Measurements from ENCODE around the gene ETAA1. TPM values are rescaled to one million over a fixed set of nuclear protein-coding genes. Genes with fewer than 3 reads are reported as not detected.

Gene ETAA1
- total RNA-seq, 1 donor from 2014 or later = 13.6 TPM

GRCh38 chr2:67393237-67393636, 3.9 kb upstream of the ETAA1 start:
- TF ChIP-seq CTCF (IDR thresholded peaks at IDR 0.05) = no peak

GRCh38 chr2:67394734-67395133, 2.4 kb upstream of the ETAA1 start:
- Histone ChIP-seq H3K27me3 (ENCODE audit: low read depth) (no peaks in the 10 kb centered on the region), H3K4me1 (peaks cover 6% of the 10 kb centered on the region), H3K36me3 (no peaks in the 10 kb centered on the region), H3K27ac (no peak overlapping the region), H3K9me3 (no peaks in the 10 kb centered on the region), H3K4me3 (no peak overlapping the region)
- DNase-seq (no peak), ATAC-seq (no peak)
- TF ChIP-seq CTCF (IDR thresholded peaks at IDR 0.05) = no peak
- intact Hi-C loops (cut with DNase I) = no loop called here

More at GRCh38 chr2:67393237-67393636, 3.9 kb upstream of the ETAA1 start:
- DNase-seq (no peak), ATAC-seq (no peak)
- H3K4me3 ChIP-seq = no peak overlapping the region
- peaks cover 7% of the 10 kb centered on the region for H3K4me1 ChIP-seq
- no peak overlapping the region for H3K27ac ChIP-seq
- H3K36me3 ChIP-seq = no peaks in the 10 kb centered on the region
- no peaks in the 10 kb centered on the region for H3K9me3 ChIP-seq
- intact Hi-C loops (cut with DNase I) = no loop called here
- no peaks in the 10 kb centered on the region for H3K27me3 ChIP-seq (ENCODE audit: low read depth)

GRCh38 chr2:67399144-67399543, 2.0 kb downstream of the ETAA1 start:
- no peak overlapping the region for H3K27ac ChIP-seq
- H3K9me3 ChIP-seq = no peaks in the 10 kb centered on the region
- H3K36me3 ChIP-seq = peaks cover 16% of the 10 kb centered on the region
- H3K4me1 ChIP-seq = peaks cover 17% of the 10 kb centered on the region
- no peaks in the 10 kb centered on the region for H3K27me3 ChIP-seq (ENCODE audit: low read depth)
- TF ChIP-seq CTCF (IDR thresholded peaks at IDR 0.05) = no peak
- DNase-seq (no peak), ATAC-seq (no peak)
- no peak overlapping the region for H3K4me3 ChIP-seq
- intact Hi-C loops (cut with DNase I) = no loop called here

- H3K4me1 ChIP-seq = peaks cover 17% of the 10 kb centered on the region
- H3K4me3 ChIP-seq = no peak overlapping the region
- no peaks in the 10 kb centered on the region for H3K9me3 ChIP-seq
- ATAC-seq (no peak), DNase-seq (no peak)
- H3K27ac ChIP-seq = no peak overlapping the region
- H3K27me3 ChIP-seq (ENCODE audit: low read depth) = no peaks in the 10 kb centered on the region
- peaks cover 18% of the 10 kb centered on the region for H3K36me3 ChIP-seq
- intact Hi-C loops (cut with DNase I) = no loop called here
- no peak for TF ChIP-seq CTCF (IDR thresholded peaks at IDR 0.05)
Measured at GRCh38 chr2:67399831-67400489, 2.8 kb downstream of the ETAA1 start.

- ATAC-seq = no peak
- Histone ChIP-seq H3K4me3 (no peak overlapping the region), H3K4me1 (peaks cover 17% of the 10 kb centered on the region), H3K9me3 (no peaks in the 10 kb centered on the region), H3K36me3 (peaks cover 18% of the 10 kb centered on the region), H3K27me3 (ENCODE audit: low read depth) (no peaks in the 10 kb centered on the region), H3K27ac (no peak overlapping the region)
- intact Hi-C loops (cut with DNase I) = no loop called here
- no peak for DNase-seq
- no peak for TF ChIP-seq CTCF (IDR thresholded peaks at IDR 0.05)
Measured at GRCh38 chr2:67400560-67401485, 3.7 kb downstream of the ETAA1 start.
